B cell (primary cell): ENCODE results near the gene TTPAL. TPM values are rescaled to one million over a fixed set of nuclear protein-coding genes. Genes with fewer than 3 reads are reported as not detected.

Experiments
- ATAC-seq: fragments of 200-7000 bp; cut with Tn5 transposase; one replicate; pipeline ENCODE4 v1.10.0; 2021; ENCODE audit warnings: low read depth, mild to moderate bottlenecking, moderate number of reproducible peaks, moderate library complexity
- CTCF ChIA-PET: fragments of 350-600 bp; sonication (Branson Sonifier 250); formaldehyde crosslinking; loops from one replicate; lab custom pipeline; 2021; ENCODE audit warnings: antibody characterized with exemption, inconsistent platforms; lab: Charles Lee
- POLR2A ChIA-PET: fragments of 350-600 bp; sonication (Branson Sonifier 250); formaldehyde crosslinking; loops from one replicate; lab custom pipeline; 2021; ENCODE audit warnings: antibody characterized with exemption; lab: Charles Lee
- DNase-seq: peaks from one replicate; pipeline ENCODE4 v3.0.0; 2013
- H2AFZ ChIP-seq: 2 replicates; pipeline ENCODE4 v1.6.1; 2012; ENCODE audit warnings: mild to moderate bottlenecking, low read depth, low read length; ENCODE audit not compliant: insufficient read depth, poor library complexity, severe bottlenecking
- H3K27ac ChIP-seq, 2 donors: 1 replicate in 1 of 2; 2 replicates in 1 of 2; pipeline ENCODE4 v1.5.1; 2012 to 2013; ENCODE audit warnings: low read length in 2 of 2, mild to moderate bottlenecking in 2 of 2, moderate library complexity in 1 of 2
- H3K27me3 ChIP-seq, 4 experiments: fragments of 200-600 bp in 1 of 4; sonication (generic) in 1 of 4; replicated peaks in 1 of 4; 1 replicate in 2 of 4; 2 replicates in 2 of 4; pipeline versions ENCODE4 v1.6.1 to v1.7.0; 2013 to 2016; ENCODE audit warnings: low read length in 3 of 4, mild to moderate bottlenecking in 2 of 4, mixed read lengths in 1 of 4, moderate library complexity in 1 of 4; ENCODE audit not compliant: insufficient read depth in 4 of 4, control insufficient read depth in 3 of 4; ENCODE audit errors: control extremely low read depth in 1 of 4
- H3K36me3 ChIP-seq, 2 experiments: replicated peaks in 1 of 2; 1 replicate in 1 of 2; 2 replicates in 1 of 2; pipeline versions ENCODE4 v1.6.1 to v1.7.1; 2013; ENCODE audit warnings: low read length in 1 of 2; ENCODE audit not compliant: insufficient read depth in 2 of 2, control insufficient read depth in 1 of 2; ENCODE audit errors: control extremely low read depth in 1 of 2, extremely low read depth in 1 of 2
- H3K4me1 ChIP-seq, 2 donors: fragments of 200-600 bp in 1 of 2; sonication (generic) in 1 of 2; 1 replicate in 1 of 2; 2 replicates in 1 of 2; pipeline versions ENCODE4 v1.5.1 to v1.6.1; 2013 to 2017; ENCODE audit warnings: low read length in 2 of 2; ENCODE audit not compliant: control insufficient read depth in 2 of 2, insufficient read depth in 2 of 2
- H3K4me2 ChIP-seq: replicated peaks from 2 replicates; pipeline ENCODE3; 2012; ENCODE audit warnings: mild to moderate bottlenecking, low read depth, low read length; ENCODE audit not compliant: poor library complexity, severe bottlenecking
- H3K4me3 ChIP-seq, 5 experiments: fragments of 200-600 bp in 1 of 5; sonication (generic) in 1 of 5; 1 replicate in 3 of 5; 2 replicates in 2 of 5; pipeline versions ENCODE4 v1.5.1 to v1.7.0; 2011 to 2016; ENCODE audit warnings: low read length in 4 of 5, mild to moderate bottlenecking in 4 of 5, low read depth in 2 of 5, control low read depth in 1 of 5, moderate library complexity in 1 of 5; ENCODE audit not compliant: insufficient read depth in 1 of 5; ENCODE audit errors: control extremely low read depth in 1 of 5, extremely low read depth in 1 of 5
- H3K79me2 ChIP-seq: fragments of 200-600 bp; sonication (generic); one replicate; pipeline ENCODE4 v1.6.0; 2016; ENCODE audit warnings: low read length; ENCODE audit not compliant: control insufficient read depth, insufficient read depth
- H3K9ac ChIP-seq: fragments of 200-600 bp; sonication (generic); 2 replicates; pipeline ENCODE4 v1.6.1; 2017; ENCODE audit warnings: mild to moderate bottlenecking, low read length, moderate library complexity
- H3K9me3 ChIP-seq, 3 donors: one replicate each; pipeline versions ENCODE4 v1.6.1 to v1.7.1; 2013; ENCODE audit warnings: low read length in 2 of 3; ENCODE audit not compliant: control insufficient read depth in 2 of 3, insufficient read depth in 1 of 3; ENCODE audit errors: control extremely low read depth in 1 of 3
- H4K20me1 ChIP-seq: 2 replicates; pipeline ENCODE4 v1.6.0; 2012; ENCODE audit warnings: mild to moderate bottlenecking, low read length; ENCODE audit not compliant: insufficient read depth, control insufficient read depth, poor library complexity, severe bottlenecking
- H3K27ac Mint-ChIP-seq: one replicate; pipeline ENCODE4 v1.8.0; 2021; ENCODE audit warnings: mixed read lengths
- H3K27me3 Mint-ChIP-seq: one replicate; pipeline ENCODE4 v1.8.0; 2021; ENCODE audit warnings: mixed read lengths
- H3K4me1 Mint-ChIP-seq: one replicate; pipeline ENCODE4 v1.8.0; 2021; ENCODE audit warnings: mixed read lengths
- H3K4me3 Mint-ChIP-seq: one replicate; pipeline ENCODE4 v1.8.0; 2021; ENCODE audit warnings: mixed read lengths
- H3K9me3 Mint-ChIP-seq: one replicate; pipeline ENCODE4 v1.8.0; 2022; ENCODE audit warnings: mixed read lengths; ENCODE audit not compliant: insufficient read depth
- CTCF ChIP-seq: fragments of 200-600 bp; IDR thresholded peaks from one replicate; pipeline ENCODE4 v1.8.0; 2022; ENCODE audit warnings: antibody characterized with exemption, mild to moderate bottlenecking
- EZH2 ChIP-seq: IDR thresholded peaks from 2 replicates; pipeline ENCODE4 v1.6.1; 2012; ENCODE audit warnings: borderline replicate concordance, low read depth, mild to moderate bottlenecking, moderate library complexity, low read length; ENCODE audit not compliant: insufficient read depth, poor library complexity, severe bottlenecking
- WGBS: methylation state at CpG from one replicate; pipeline ENCODE4 v1.1.5; 2013; ENCODE audit warnings: missing lambda C conversion rate; ENCODE audit not compliant: insufficient coverage; 5-methylcytosine and 5-hydroxymethylcytosine counted together
- intact Hi-C: fragments of 100-400 bp; cut with micrococcal nuclease; formaldehyde crosslinking; loops from one replicate; pipeline ENCODE4 v1.10.0; 2022
- polyA plus RNA-seq: library from polyadenylated mRNA; depleted of rRNA; stranded (reverse); fragments of >200 nt; gene quantifications from 2 replicates; pipeline ENCODE4 v1.2.3, GENCODE V29; 2012
- total RNA-seq, 2 donors: library from RNA; stranded (reverse); fragments of 120-200 nt in 1 of 2; gene quantifications; 1 replicate in 1 of 2; 2 replicates in 1 of 2; pipeline versions ENCODE4 v1.2.3 to v1.2.4, GENCODE V29; 2013 to 2022

TTPAL gene
- total and polyA plus RNA-seq, 2 donors (not counting 1 experiment from before 2014, with no cell fraction given), result 4.0 to 26.8 TPM

- DNase-seq (no peak), ATAC-seq (no peak)
- CTCF ChIA-PET, result no interaction called here
- H3K79me2 ChIP-seq, result peaks cover 24% of the 10 kb centered on the region
- H3K4me2 ChIP-seq, result peak overlapping the region; percentile 32
- H3K4me1 ChIP-seq, result peaks cover 21 to 33% of the 10 kb centered on the region in 2 donors
- POLR2A ChIA-PET, result no interaction called here
- H3K9me3 ChIP-seq, result no peaks in the 10 kb centered on the region
- peaks cover 1 to 34% of the 10 kb centered on the region in 2 experiments for H3K36me3 ChIP-seq
- Mint-ChIP-seq H3K4me1 (peaks cover 46% of the 10 kb centered on the region), H3K27me3 (no peaks in the 10 kb centered on the region), H3K27ac (no peak overlapping the region), H3K9me3 (no peaks in the 10 kb centered on the region), H3K4me3 (no peak overlapping the region)
- no peak overlapping the region for H2AFZ ChIP-seq
- no peaks in the 10 kb centered on the region for H3K27me3 ChIP-seq
- intact Hi-C loops, result no loop called here
- no peak overlapping the region for H3K27ac ChIP-seq
- no peak for TF ChIP-seq CTCF
- TF ChIP-seq EZH2, result no peak
- 97% methylated on average over 18 of the region's 18 CpGs for WGBS
- no peaks in the 10 kb centered on the region for H4K20me1 ChIP-seq
- H3K4me3 ChIP-seq, result no peak overlapping the region
- H3K9ac ChIP-seq, result no peak overlapping the region
Measured at GRCh38 chr20:44480097-44480496, 4.4 kb downstream of the TTPAL start.

- DNase-seq, result no peak
- Histone ChIP-seq H3K9ac (no peak overlapping the region), H3K4me3 (no peak overlapping the region), H3K79me2 (peaks cover 15% of the 10 kb centered on the region), H3K9me3 (no peaks in the 10 kb centered on the region), H3K4me2 (no peak overlapping the region), H3K36me3 (peaks cover 2 to 41% of the 10 kb centered on the region in 2 experiments), H3K27me3 (no peaks in the 10 kb centered on the region), H3K27ac (no peak overlapping the region), H2AFZ (no peak overlapping the region), H4K20me1 (no peaks in the 10 kb centered on the region), H3K4me1 (peaks cover 10 to 18% of the 10 kb centered on the region in 2 donors)
- no peak for ATAC-seq
- intact Hi-C loops, result no loop called here
- CTCF ChIA-PET, result no interaction called here
- WGBS, result 81% methylated on average over 2 of the region's 6 CpGs
- POLR2A ChIA-PET, result interaction anchor here (0.6 kb wide), 1 partner anchor 127 kb away, joined by 4 read pairs; no protein-coding TSS in a partner anchor
- peaks cover 30% of the 10 kb centered on the region for H3K4me1 Mint-ChIP-seq
- TF ChIP-seq EZH2 (no peak), CTCF (no peak)
- no peaks in the 10 kb centered on the region for H3K27me3 Mint-ChIP-seq
- no peak overlapping the region for H3K4me3 Mint-ChIP-seq
- H3K9me3 Mint-ChIP-seq, result no peaks in the 10 kb centered on the region
- no peak overlapping the region for H3K27ac Mint-ChIP-seq
Measured at GRCh38 chr20:44481719-44482416, 6.2 kb downstream of the TTPAL start.
